Lung (tissue), 12 donors: ENCODE data around the gene APH1B. TPM values are rescaled to one million over a fixed set of nuclear protein-coding genes. Genes with fewer than 3 reads are reported as not detected.
"Not testable (repeated sequence)": the region's sequence is repeated elsewhere in the genome, so short reads cannot be mapped to it uniquely, and the experiment has no call there.

Experiments used
- ATAC-seq: fragments of 200-7000 bp; cut with Tn5 transposase; one replicate; pipeline ENCODE4 v1.9.1; 2020; ENCODE audit warnings: moderate number of reproducible peaks; ENCODE audit not compliant: insufficient read depth, low FRiP score
- DNase-seq, 3 donors: peaks; one replicate each; pipeline ENCODE4 v3.0.0-alpha.2; 2013 to 2017
- H3K27ac ChIP-seq, 2 donors: one replicate each; pipeline ENCODE4 v1.5.1; 2013; ENCODE audit warnings: mild to moderate bottlenecking in 2 of 2, moderate library complexity in 2 of 2, control low read depth in 1 of 2, inconsistent platforms in 1 of 2, low read depth in 1 of 2, low read length in 1 of 2
- H3K27me3 ChIP-seq, 3 donors: one replicate each; pipeline ENCODE4 v1.5.1; 2013; ENCODE audit warnings: low read length in 2 of 3; ENCODE audit not compliant: control insufficient read depth in 3 of 3, insufficient read depth in 3 of 3
- H3K36me3 ChIP-seq, 4 donors: one replicate each; pipeline ENCODE4 v1.5.1; 2013; ENCODE audit warnings: low read length in 4 of 4, mild to moderate bottlenecking in 1 of 4, moderate library complexity in 1 of 4; ENCODE audit not compliant: control insufficient read depth in 4 of 4, insufficient read depth in 4 of 4
- H3K4me1 ChIP-seq, 5 donors: one replicate each; pipeline ENCODE4 v1.5.1; 2013; ENCODE audit warnings: low read length in 5 of 5, mild to moderate bottlenecking in 2 of 5, moderate library complexity in 1 of 5; ENCODE audit not compliant: control insufficient read depth in 5 of 5, insufficient read depth in 5 of 5
- H3K4me3 ChIP-seq: one replicate; pipeline ENCODE4 v1.5.1; 2013; ENCODE audit warnings: mild to moderate bottlenecking, control low read depth, moderate library complexity
- H3K9ac ChIP-seq, 2 donors: one replicate each; pipeline ENCODE4 v1.5.1; 2013; ENCODE audit warnings: low read length in 2 of 2, control low read depth in 1 of 2; ENCODE audit not compliant: insufficient read depth in 1 of 2
- H3K9me3 ChIP-seq, 4 donors: one replicate each; pipeline ENCODE4 v1.5.1; 2013; ENCODE audit warnings: low read length in 3 of 4, mild to moderate bottlenecking in 1 of 4, moderate library complexity in 1 of 4; ENCODE audit not compliant: control insufficient read depth in 4 of 4, insufficient read depth in 3 of 4
- WGBS, 2 donors: extraction: QIAGEN DNeasy Blood & Tissue Kit; methylation state at CpG; one replicate each; pipeline ENCODE4 v1.1.7; 2013; 5-methylcytosine and 5-hydroxymethylcytosine counted together
- polyA plus RNA-seq, 2 donors: library from polyadenylated mRNA; stranded (reverse); fragments of 200-250 nt; gene quantifications; one replicate each; pipeline ENCODE4 v1.2.1, GENCODE V29; 2013
- total RNA-seq, 2 donors: library from RNA; depleted of rRNA in 1 of 2; stranded (reverse); fragments of >200 nt in 1 of 2; gene quantifications; one replicate each; pipeline ENCODE4 v1.2.1, GENCODE V29; 2014 to 2021
- TF ChIP-seq, protein P1 (sequence below): IDR thresholded peaks from 2 replicates; pipeline ENCODE4 v1.5.1; 2012; ENCODE audit warnings: mild to moderate bottlenecking; ENCODE audit errors: control extremely low read depth, extremely low read depth
- donor health status: control.
- donor health status: control.
- donor health status: Bipolar disorder and iron deficiency.
- donor health status: healthy.
- donor health status: DM: yes; HTN: yes; CAD: no.

The APH1B gene
- total and polyA plus RNA-seq, 4 donors = 17.5 to 29.9 (median 21.9) TPM

DNA sequence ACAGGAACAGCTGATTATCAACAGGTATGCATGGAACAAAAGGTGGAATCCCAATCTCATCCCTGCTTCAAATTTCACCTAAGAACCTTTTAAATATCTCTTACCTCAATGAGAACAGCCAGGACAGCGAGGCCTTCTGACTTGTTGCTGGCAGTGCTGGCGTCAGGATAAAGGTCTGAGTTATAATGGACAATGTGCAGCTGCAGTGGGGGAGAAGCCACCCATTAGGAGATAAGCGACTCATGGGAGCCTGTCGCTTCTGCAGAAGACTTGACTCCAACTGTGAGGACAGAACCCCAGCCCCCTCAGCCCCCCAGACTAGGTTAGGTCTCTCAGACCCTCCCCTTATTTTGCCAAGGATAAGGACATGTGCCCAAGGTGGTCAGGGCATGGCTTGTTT, 64.5 kb downstream of the APH1B start:
- TF ChIP-seq, protein P1, sequence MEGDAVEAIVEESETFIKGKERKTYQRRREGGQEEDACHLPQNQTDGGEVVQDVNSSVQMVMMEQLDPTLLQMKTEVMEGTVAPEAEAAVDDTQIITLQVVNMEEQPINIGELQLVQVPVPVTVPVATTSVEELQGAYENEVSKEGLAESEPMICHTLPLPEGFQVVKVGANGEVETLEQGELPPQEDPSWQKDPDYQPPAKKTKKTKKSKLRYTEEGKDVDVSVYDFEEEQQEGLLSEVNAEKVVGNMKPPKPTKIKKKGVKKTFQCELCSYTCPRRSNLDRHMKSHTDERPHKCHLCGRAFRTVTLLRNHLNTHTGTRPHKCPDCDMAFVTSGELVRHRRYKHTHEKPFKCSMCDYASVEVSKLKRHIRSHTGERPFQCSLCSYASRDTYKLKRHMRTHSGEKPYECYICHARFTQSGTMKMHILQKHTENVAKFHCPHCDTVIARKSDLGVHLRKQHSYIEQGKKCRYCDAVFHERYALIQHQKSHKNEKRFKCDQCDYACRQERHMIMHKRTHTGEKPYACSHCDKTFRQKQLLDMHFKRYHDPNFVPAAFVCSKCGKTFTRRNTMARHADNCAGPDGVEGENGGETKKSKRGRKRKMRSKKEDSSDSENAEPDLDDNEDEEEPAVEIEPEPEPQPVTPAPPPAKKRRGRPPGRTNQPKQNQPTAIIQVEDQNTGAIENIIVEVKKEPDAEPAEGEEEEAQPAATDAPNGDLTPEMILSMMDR = no peak
- DNase-seq = no peak
- no peak overlapping the region for H3K27ac ChIP-seq
- WGBS, 2 donors = 97 to 98% methylated on average over 4 of the region's 4 CpGs
- H3K4me1 ChIP-seq = no peaks in the 10 kb centered on the region
- no peak overlapping the region for H3K9ac ChIP-seq
- no peaks in the 10 kb centered on the region for H3K36me3 ChIP-seq
- no peak for ATAC-seq
- no peak overlapping the region for H3K4me3 ChIP-seq
- no peaks in the 10 kb centered on the region for H3K9me3 ChIP-seq
- H3K27me3 ChIP-seq = no peaks in the 10 kb centered on the region

DNA sequence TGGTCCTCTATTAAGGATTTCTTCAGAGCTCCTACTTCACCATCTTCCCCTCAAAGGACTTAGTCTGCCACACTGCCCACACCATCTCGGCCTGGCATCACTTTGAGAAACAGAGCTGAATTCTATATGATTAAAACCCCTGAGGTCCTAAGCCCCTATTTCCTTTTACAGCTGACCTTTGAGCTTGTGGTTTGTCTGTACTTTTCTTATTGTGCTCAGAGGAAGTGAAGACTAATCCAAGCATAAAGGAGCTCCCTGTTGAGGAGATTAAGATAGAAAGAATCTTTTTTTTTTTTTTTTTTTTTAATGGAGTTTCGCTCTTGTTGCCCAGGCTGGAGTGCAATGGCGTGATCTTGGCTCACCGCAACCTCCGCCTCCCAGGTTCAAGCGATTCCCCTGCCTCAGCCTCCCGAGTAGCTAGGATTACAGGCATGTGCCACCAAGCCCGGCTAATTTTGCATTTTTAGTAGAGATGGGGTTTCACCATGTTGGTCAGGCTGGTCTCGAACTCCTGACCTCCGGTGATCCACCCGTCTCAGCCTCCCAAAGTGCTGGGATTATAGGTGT, 65.7 kb downstream of the APH1B start:
- not testable (repeated sequence) for ATAC-seq, H3K4me1 ChIP-seq, H3K4me3 ChIP-seq, H3K27ac ChIP-seq, H3K9ac ChIP-seq, DNase-seq, H3K36me3 ChIP-seq, H3K27me3 ChIP-seq, H3K9me3 ChIP-seq
- 94 to 96% methylated on average over 9 to 10 of the region's 11 CpGs for WGBS, 2 donors

DNA sequence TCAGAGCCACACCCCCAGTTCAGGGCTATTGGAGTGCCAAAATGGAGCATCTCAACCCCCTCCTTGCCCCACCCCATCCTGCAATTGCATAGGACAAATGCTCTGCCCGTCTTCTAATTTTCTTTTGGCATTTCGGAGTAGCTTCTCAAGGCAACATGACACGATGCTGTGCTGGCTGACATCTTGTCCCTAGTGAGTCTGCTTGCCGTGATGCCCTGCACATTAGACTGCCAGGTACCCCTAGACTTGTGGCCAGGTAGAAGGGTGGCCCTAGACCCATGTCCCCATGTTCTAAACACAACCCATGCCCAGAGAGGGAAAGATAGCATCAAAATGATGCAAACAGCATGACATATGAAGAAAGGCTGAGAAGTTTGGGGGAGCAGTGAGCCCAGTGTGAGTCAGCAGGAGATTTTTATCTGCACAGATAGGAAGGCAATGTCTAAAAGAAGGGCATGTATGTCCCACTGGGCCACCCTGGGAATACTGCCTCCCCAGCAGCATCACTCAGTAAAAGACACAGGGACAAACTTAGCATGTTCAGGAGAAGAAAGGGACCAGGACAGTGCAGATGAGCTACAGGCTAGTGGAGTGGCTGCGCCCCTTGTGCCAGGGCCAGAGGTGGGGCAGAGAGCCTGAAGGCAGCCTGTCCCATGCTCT, 67.5 kb downstream of the APH1B start:
- WGBS, 2 donors = 93 to 95% methylated on average over 5 of the region's 5 CpGs
- DNase-seq (no peak), ATAC-seq (no peak)
- Histone ChIP-seq H3K9me3 (no peaks in the 10 kb centered on the region), H3K4me1 (peaks cover 0 to 16% (median 0%) of the 10 kb centered on the region in 5 donors), H3K36me3 (no peaks in the 10 kb centered on the region), H3K27ac (no peak overlapping the region), H3K4me3 (no peak overlapping the region), H3K9ac (no peak overlapping the region), H3K27me3 (no peaks in the 10 kb centered on the region)
- TF ChIP-seq, protein P1 = no peak

GRCh38 chr15:63345391-63345752, 68.0 kb downstream of the APH1B start:
- peaks cover 0 to 16% (median 0%) of the 10 kb centered on the region in 5 donors for H3K4me1 ChIP-seq
- H3K27ac ChIP-seq = no peak overlapping the region
- no peak overlapping the region for H3K4me3 ChIP-seq
- no peaks in the 10 kb centered on the region for H3K9me3 ChIP-seq
- TF ChIP-seq, protein P1 = no peak
- ATAC-seq (no peak), DNase-seq (no peak)
- no peaks in the 10 kb centered on the region for H3K36me3 ChIP-seq
- no peaks in the 10 kb centered on the region for H3K27me3 ChIP-seq
- no peak overlapping the region for H3K9ac ChIP-seq
- 91 to 93% methylated on average over 14 of the region's 14 CpGs for WGBS, 2 donors
